K562 (cell line): ENCODE results near the gene DTNB. TPM values are rescaled to one million over a fixed set of nuclear protein-coding genes. Genes with fewer than 3 reads are reported as not detected.

Experiments
- ATAC-seq: fragments of 200-7000 bp; cut with Tn5 transposase; 3 replicates; pipeline ENCODE4 v1.9.1; 2020; ENCODE audit warnings: moderate library complexity
- BruUV-seq: library from RNA; stranded (reverse); fragments of 400-500 nt; replicated peaks from 2 replicates; lab custom pipeline; 2021; lab: Mats Ljungman, UMichigan
- CTCF ChIA-PET: fragments of 300-600 bp; formaldehyde crosslinking; extraction: SDS; loops from one replicate; lab custom pipeline; 2021; ENCODE audit warnings: low intra/inter-chr PET ratio; lab: Yijun Ruan, JAX
- POLR2A ChIA-PET: fragments of 300-600, 350-650 bp; sonication (Branson Sonifier 250); formaldehyde crosslinking; extraction: SDS; loops from one replicate; lab custom pipeline; 2021; ENCODE audit warnings: antibody characterized with exemption, inconsistent platforms; lab: Yijun Ruan, JAX
- DNase-seq, 4 experiments: peaks; one replicate each; pipeline versions ENCODE4 v3.0.0 to v3.0.0-alpha.2; 2011 to 2018; ENCODE audit warnings: low spot score in 3 of 4, mixed read lengths in 3 of 4; ENCODE audit errors: extremely low read depth in 1 of 4
- FAIRE-seq: peaks from 2 replicates; lab custom pipeline; 2011; peaks lifted over from hg19 to GRCh38; lab: Jason Lieb, UNC
- H2AFZ ChIP-seq: 2 replicates; pipeline ENCODE4 v1.6.0; 2011; ENCODE audit warnings: low read depth, low read length, control low read depth, inconsistent platforms
- H3K27ac ChIP-seq: fragments of 200-600 bp; 3 replicates; pipeline ENCODE4 v1.8.0; 2011; ENCODE audit warnings: low read depth, mild to moderate bottlenecking, control low read depth, inconsistent platforms, low read length, moderate library complexity, mixed read lengths; ENCODE audit errors: extremely low read depth
- H3K27me3 ChIP-seq, 2 experiments: fragments of 300-600 bp in 1 of 2; 2 replicates in 1 of 2; 3 replicates in 1 of 2; pipeline versions ENCODE4 v1.6.0 to v1.8.0; 2011; ENCODE audit warnings: inconsistent platforms in 2 of 2, low read length in 2 of 2, mild to moderate bottlenecking in 1 of 2, mixed read lengths in 1 of 2, moderate library complexity in 1 of 2; ENCODE audit not compliant: control insufficient read depth in 2 of 2, insufficient read depth in 2 of 2
- H3K36me3 ChIP-seq: fragments of 300-600 bp; 3 replicates; pipeline ENCODE4 v1.8.0; 2011; ENCODE audit warnings: mild to moderate bottlenecking, low read length, inconsistent platforms; ENCODE audit not compliant: control insufficient read depth, insufficient read depth
- H3K4me1 ChIP-seq, 2 experiments: fragments of 200-600 bp in 1 of 2; replicated peaks in 1 of 2; 2 replicates in 1 of 2; 3 replicates in 1 of 2; pipeline versions ENCODE4 v1.5.1 to v1.8.0; 2011; ENCODE audit warnings: inconsistent platforms in 2 of 2, low read length in 2 of 2, mild to moderate bottlenecking in 1 of 2, mixed read lengths in 1 of 2, moderate library complexity in 1 of 2; ENCODE audit not compliant: control insufficient read depth in 2 of 2, insufficient read depth in 2 of 2
- H3K4me2 ChIP-seq: 2 replicates; pipeline ENCODE4 v1.6.1; 2011; ENCODE audit warnings: low read length, control low read depth, inconsistent platforms, mixed read lengths; ENCODE audit not compliant: insufficient read depth
- H3K4me3 ChIP-seq: fragments of 200-600 bp; sonication (generic), shearing (Covaris generic); 2 replicates; pipeline ENCODE4 v1.5.1; 2016; ENCODE audit warnings: control low read depth, inconsistent platforms
- H3K79me2 ChIP-seq: fragments of 200-600 bp; 3 replicates; pipeline ENCODE4 v1.8.0; 2011; ENCODE audit warnings: low read length, inconsistent platforms; ENCODE audit not compliant: control insufficient read depth, insufficient read depth
- H3K9ac ChIP-seq, 2 experiments: 2 replicates each; pipeline versions ENCODE4 v1.6.0 to v1.6.1; 2011; ENCODE audit warnings: low read depth in 2 of 2, low read length in 2 of 2, control low read depth in 1 of 2, inconsistent platforms in 1 of 2, mild to moderate bottlenecking in 1 of 2, mixed read lengths in 1 of 2; ENCODE audit not compliant: insufficient read depth in 1 of 2
- H3K9me1 ChIP-seq: one replicate; pipeline ENCODE4 v1.6.0; 2011; ENCODE audit warnings: inconsistent platforms, mild to moderate bottlenecking, low read length, moderate library complexity; ENCODE audit not compliant: control insufficient read depth, insufficient read depth
- H3K9me3 ChIP-seq: replicated peaks from 2 replicates; pipeline ENCODE4 v1.5.1; 2011; ENCODE audit warnings: low read depth, low read length, inconsistent platforms; ENCODE audit not compliant: control insufficient read depth, insufficient read depth
- H4K20me1 ChIP-seq: replicated peaks from 2 replicates; pipeline ENCODE4 v1.6.1; 2011; ENCODE audit warnings: low read length, inconsistent platforms, mixed read lengths; ENCODE audit not compliant: control insufficient read depth, insufficient read depth
- CBX5 ChIP-seq: IDR thresholded peaks from 2 replicates; pipeline ENCODE4 v1.6.1; 2014; ENCODE audit warnings: low read depth, borderline replicate concordance
- ERF ChIP-seq: fragments of 450-650 bp; formaldehyde crosslinking; IDR thresholded peaks from 2 replicates; pipeline ENCODE4 v1.4.0; 2020; ENCODE audit warnings: mild to moderate bottlenecking, mixed read lengths
- HEY1 ChIP-seq: fragments of 250-450 bp; sonication (Bioruptor Pico); IDR thresholded peaks from 2 replicates; pipeline ENCODE4 v1.5.0; 2020; ENCODE audit warnings: mild to moderate bottlenecking, moderate library complexity, borderline replicate concordance
- KLF16 ChIP-seq: IDR thresholded peaks from 2 replicates; pipeline ENCODE4 v1.6.1; 2016; ENCODE audit warnings: antibody characterized with exemption
- MAZ ChIP-seq, 2 experiments: fragments of 450-650 bp in 1 of 2; sonication (generic) in 1 of 2; formaldehyde crosslinking; IDR thresholded peaks in 1 of 2; conservative IDR thresholded peaks in 1 of 2; 2 replicates each; pipeline versions ENCODE4 v1.4.0 to v1.5.0; 2020; ENCODE audit warnings: mild to moderate bottlenecking in 1 of 2, missing genetic modification reagents in 1 of 2
- MCM7 ChIP-seq, 2 experiments: fragments of 450-650 bp; IDR thresholded peaks; 2 replicates each; pipeline ENCODE4 v1.6.1; 2016 to 2018
- RFX5 ChIP-seq: IDR thresholded peaks from 2 replicates; pipeline ENCODE4 v1.6.1; 2011; ENCODE audit warnings: low read depth, mild to moderate bottlenecking, improper control_type of control experiment, low read length
- SMC3 ChIP-seq: conservative IDR thresholded peaks from 2 replicates; pipeline ENCODE4 v1.6.1; 2011; ENCODE audit warnings: low read depth, low read length, improper control_type of control experiment; ENCODE audit not compliant: insufficient read depth
- SNIP1 ChIP-seq: fragments of 450-650 bp; IDR thresholded peaks from 2 replicates; pipeline ENCODE4 v1.7.1; 2017; ENCODE audit warnings: low read depth, mild to moderate bottlenecking
- ZBTB33 ChIP-seq: sonication (generic); formaldehyde crosslinking; IDR thresholded peaks from 2 replicates; pipeline ENCODE4 v1.8.1; 2023; ENCODE audit warnings: mild to moderate bottlenecking, missing genetic modification reagents
- ZNF316 ChIP-seq: fragments of 450-650 bp; IDR thresholded peaks from 2 replicates; pipeline ENCODE4 v1.6.1; 2016
- WGBS: fragments of 100-300 bp; shearing (Covaris generic); methylation state at CpG from one replicate; pipeline ENCODE4 v1.1.6; 2016; ENCODE audit warnings: low coverage, mixed read lengths; ENCODE audit not compliant: insufficient coverage; ENCODE audit errors: missing lambda C conversion rate; 5-methylcytosine and 5-hydroxymethylcytosine counted together
- in situ Hi-C: fragments of 300-500 bp; cut with MboI; formaldehyde crosslinking; loops from 4 replicates; pipeline ENCODE4 v1.15.0; 2018; ENCODE audit warnings: inconsistent platforms, mixed read lengths
- intact Hi-C: fragments of 100-400 bp; cut with micrococcal nuclease; formaldehyde crosslinking; loops from 2 replicates; pipeline ENCODE4 v1.14.2; 2022
- polyA plus RNA-seq, 8 experiments: library from polyadenylated mRNA; depleted of rRNA in 4 of 8; stranded (reverse) in 5 of 8; unstranded in 3 of 8; fragments of >200 nt; fragmentation: Nextera tagmentation in 2 of 8; fragmentation: Illumina TruSeq in 1 of 8; extraction: Ambion mirVana in 2 of 8; extraction: Trizol in 1 of 8; gene quantifications; 2 replicates each; pipeline versions ENCODE4 v1.2.1 to v1.2.3, GENCODE V29; 2011 to 2014; ENCODE audit warnings: inconsistent platforms in 1 of 8, missing spikeins in 1 of 8
- total RNA-seq, 7 experiments: library from RNA; depleted of rRNA in 6 of 7; stranded (reverse); fragments of >200 nt in 6 of 7; fragmentation: Illumina TruSeq in 2 of 7; extraction: Trizol in 2 of 7; gene quantifications; 2 replicates each; pipeline versions ENCODE4 v1.2.1 to v1.2.3, GENCODE V29; 2011 to 2021; ENCODE audit warnings: low replicate concordance in 1 of 7

DTNB gene
- total and polyA plus RNA-seq, 9 of the 15 experiments (the other 6 are each of a cell fraction or from before 2014, with no cell fraction given): 0.18 to 2.0 (median 0.77) TPM; not detected in 2

GRCh38 chr2:25435421-25435820 is 238.0 kb downstream of the DTNB start:
- ATAC-seq: no peak
- Histone ChIP-seq H3K4me1 (no peaks in the 10 kb centered on the region), H3K27ac (no peak overlapping the region), H3K9me1 (no peaks in the 10 kb centered on the region), H4K20me1 (no peaks in the 10 kb centered on the region), H3K4me2 (no peak overlapping the region), H2AFZ (no peak overlapping the region), H3K4me3 (no peak overlapping the region), H3K9me3 (no peaks in the 10 kb centered on the region), H3K36me3 (no peaks in the 10 kb centered on the region), H3K79me2 (no peaks in the 10 kb centered on the region), H3K9ac (no peak overlapping the region), H3K27me3 (peaks cover 11 to 14% of the 10 kb centered on the region in 2 experiments)
- FAIRE-seq: no peak
- TF ChIP-seq ERF (no peak), ZNF316 (no peak), RFX5 (no peak)
- POLR2A ChIA-PET: no interaction called here
- BruUV-seq: no TSS peak
- intact Hi-C loops: no loop called here
- WGBS: 0% methylated on average over 1 of the region's 1 CpG
- CTCF ChIA-PET: no interaction called here
- no peak for DNase-seq
- in situ Hi-C loops: no loop called here

- no peak overlapping the region for H3K9ac ChIP-seq
- DNase-seq (no peak), ATAC-seq (no peak), FAIRE-seq (no peak)
- no peak overlapping the region for H3K4me2 ChIP-seq
- H2AFZ ChIP-seq: no peak overlapping the region
- H3K27ac ChIP-seq: no peak overlapping the region
- intact Hi-C loops: no loop called here
- in situ Hi-C loops: no loop called here
- POLR2A ChIA-PET: no interaction called here
- H3K79me2 ChIP-seq: no peaks in the 10 kb centered on the region
- H3K27me3 ChIP-seq: peaks cover 21 to 29% of the 10 kb centered on the region in 2 experiments
- TF ChIP-seq CBX5 (no peak), MAZ (CRISPR knock-in tag; conservative IDR thresholded peaks at IDR 0.05 in 1 of 2, IDR thresholded peaks at IDR 0.05 in 1 of 2) (no peak), KLF16 (no peak), HEY1 (CRISPR knock-in tag) (no peak), ZBTB33 (CRISPR knock-in tag) (no peak), SNIP1 (no peak), MCM7 (IDR thresholded peaks at IDR 0.05) (no peak), SMC3 (no peak)
- H3K36me3 ChIP-seq: no peaks in the 10 kb centered on the region
- no peaks in the 10 kb centered on the region for H3K4me1 ChIP-seq
- no peaks in the 10 kb centered on the region for H4K20me1 ChIP-seq
- CTCF ChIA-PET: no interaction called here
- no TSS peak for BruUV-seq
- no peaks in the 10 kb centered on the region for H3K9me1 ChIP-seq
- no peak overlapping the region for H3K4me3 ChIP-seq
- H3K9me3 ChIP-seq: no peaks in the 10 kb centered on the region
- WGBS: 2% methylated on average over 4 of the region's 4 CpGs
Measured at GRCh38 chr2:25431604-25432003, 241.8 kb downstream of the DTNB start.
